A549 (cell line): Measurements from ENCODE around the gene CNTN1.

Experiments used
- CTCF ChIP-seq: fragments of >200 bp; sonication (Bioruptor Twin); formaldehyde crosslinking; IDR thresholded peaks from 3 replicates; pipeline ENCODE4 v1.5.1; 2016
- KDM5A ChIP-seq: fragments of 200-600 bp; sonication (generic); IDR thresholded peaks from 2 replicates; pipeline ENCODE4 v1.6.1; 2016; ENCODE audit warnings: antibody characterized with exemption, mild to moderate bottlenecking
- POLR2A ChIP-seq: IDR thresholded peaks from 2 replicates; pipeline ENCODE4 v1.6.1; 2012; ENCODE audit warnings: mild to moderate bottlenecking, low read length

- TF ChIP-seq CTCF (no peak), POLR2A (no peak), KDM5A (no peak)
Observed at GRCh38 chr12:40802656-40803055, 110.4 kb downstream of the CNTN1 start.
